ENCODE results near the gene PATJ. TPM values are rescaled to one million over a fixed set of nuclear protein-coding genes. Genes with fewer than 3 reads are reported as not detected.

PATJ gene
- polyA plus RNA-seq, 1 of the 3 experiments (the other 2 are of a cell fraction), result 3.0 TPM

DNA sequence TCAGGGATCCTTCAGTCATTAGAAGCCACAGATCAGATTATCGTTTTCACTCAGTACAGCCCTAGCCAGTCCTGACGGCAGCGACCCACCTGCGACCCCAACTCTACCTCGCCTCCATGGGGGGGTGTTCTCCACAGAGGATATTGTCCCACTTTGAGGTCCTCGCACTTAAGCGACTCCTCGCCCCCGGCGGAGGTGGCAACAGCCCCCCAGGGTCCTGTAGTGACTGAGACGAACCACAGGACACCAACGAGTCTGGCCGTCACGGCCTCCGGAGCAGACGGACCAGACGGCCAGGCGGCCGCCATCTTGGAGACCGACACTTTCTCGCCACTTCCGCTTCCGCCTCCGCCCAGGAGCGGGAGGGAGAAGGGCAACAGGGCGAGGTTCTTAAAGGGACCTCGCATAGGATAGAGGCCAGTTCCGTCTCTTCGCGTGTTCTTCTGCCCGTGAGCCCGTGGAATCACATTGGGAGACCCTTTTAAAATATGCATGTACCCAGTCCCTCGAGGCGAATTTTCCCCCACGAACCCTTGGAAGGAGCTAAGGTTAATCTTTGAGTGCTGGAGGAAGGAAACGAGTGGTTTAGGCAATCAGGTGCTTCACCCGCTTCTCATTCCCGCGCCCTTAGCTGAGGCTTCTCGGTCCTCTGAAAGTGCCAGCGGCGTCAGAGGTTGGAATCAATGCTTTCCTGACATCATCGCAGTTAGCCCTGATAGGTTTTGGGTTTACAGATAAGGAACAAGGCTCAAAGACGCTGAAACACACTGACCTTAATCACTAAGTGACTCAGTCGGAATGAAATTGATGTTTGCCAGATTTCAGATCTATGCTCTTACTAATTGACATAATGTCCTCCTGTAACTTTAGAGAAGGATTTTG lies 17.2 kb upstream of the PATJ start, which contains the start of gene TM2D1 (continued):
- TF ChIP-seq MEF2A (IDR thresholded peaks at IDR 0.05; ENCODE audit: borderline replicate concordance, low read depth) (no peak; the same call in 1 of the 2 replicates), SIN3A (IDR thresholded peaks at IDR 0.05; ENCODE audit: borderline replicate concordance, low read depth, low read length) (peak; percentile 65; the same call in 1 of the 2 replicates), SMC3 (IDR thresholded peaks at IDR 0.05; ENCODE audit: low read depth, low read length) (no peak), RFX5 (IDR thresholded peaks at IDR 0.05; ENCODE audit: low read length) (no peak), FOSL2 (IDR thresholded peaks at IDR 0.05; ENCODE audit: borderline replicate concordance, low read depth) (peak; percentile 9; the same call in 1 of the 2 replicates), NRF1 (IDR thresholded peaks at IDR 0.05; ENCODE audit: low read depth, low read length) (no peak), EP300 (IDR thresholded peaks at IDR 0.05; ENCODE audit: borderline replicate concordance in 1 of 2, low read depth in 1 of 2, low read length in 1 of 2) (peak in 1 of 2 experiments; percentile 19; a peak in 1 of 4 replicates), FOXJ3 (CRISPR knock-in tag; IDR thresholded peaks at IDR 0.05) (0 out of 2 replicates have a peak, but pooled peaks have one; percentile 39), ELF1 (IDR thresholded peaks at IDR 0.05) (peak; percentile 96), RAD21 (IDR thresholded peaks at IDR 0.05; ENCODE audit: low read length) (no peak; the same call in 1 of the 2 replicates), RXRA (IDR thresholded peaks at IDR 0.05; ENCODE audit: borderline replicate concordance, low read depth) (no peak), POLR2AphosphoS5 (IDR thresholded peaks at IDR 0.05; ENCODE audit: low read depth, low read length) (peak; percentile 96), MXI1 (IDR thresholded peaks at IDR 0.05; ENCODE audit: low read depth, low read length) (peak; percentile 80), TCF12 (IDR thresholded peaks at IDR 0.05) (peak; percentile 53)
- TF ChIP-seq, protein P1, sequence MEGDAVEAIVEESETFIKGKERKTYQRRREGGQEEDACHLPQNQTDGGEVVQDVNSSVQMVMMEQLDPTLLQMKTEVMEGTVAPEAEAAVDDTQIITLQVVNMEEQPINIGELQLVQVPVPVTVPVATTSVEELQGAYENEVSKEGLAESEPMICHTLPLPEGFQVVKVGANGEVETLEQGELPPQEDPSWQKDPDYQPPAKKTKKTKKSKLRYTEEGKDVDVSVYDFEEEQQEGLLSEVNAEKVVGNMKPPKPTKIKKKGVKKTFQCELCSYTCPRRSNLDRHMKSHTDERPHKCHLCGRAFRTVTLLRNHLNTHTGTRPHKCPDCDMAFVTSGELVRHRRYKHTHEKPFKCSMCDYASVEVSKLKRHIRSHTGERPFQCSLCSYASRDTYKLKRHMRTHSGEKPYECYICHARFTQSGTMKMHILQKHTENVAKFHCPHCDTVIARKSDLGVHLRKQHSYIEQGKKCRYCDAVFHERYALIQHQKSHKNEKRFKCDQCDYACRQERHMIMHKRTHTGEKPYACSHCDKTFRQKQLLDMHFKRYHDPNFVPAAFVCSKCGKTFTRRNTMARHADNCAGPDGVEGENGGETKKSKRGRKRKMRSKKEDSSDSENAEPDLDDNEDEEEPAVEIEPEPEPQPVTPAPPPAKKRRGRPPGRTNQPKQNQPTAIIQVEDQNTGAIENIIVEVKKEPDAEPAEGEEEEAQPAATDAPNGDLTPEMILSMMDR (IDR thresholded peaks at IDR 0.05), result no peak
- TF ChIP-seq, protein P2, sequence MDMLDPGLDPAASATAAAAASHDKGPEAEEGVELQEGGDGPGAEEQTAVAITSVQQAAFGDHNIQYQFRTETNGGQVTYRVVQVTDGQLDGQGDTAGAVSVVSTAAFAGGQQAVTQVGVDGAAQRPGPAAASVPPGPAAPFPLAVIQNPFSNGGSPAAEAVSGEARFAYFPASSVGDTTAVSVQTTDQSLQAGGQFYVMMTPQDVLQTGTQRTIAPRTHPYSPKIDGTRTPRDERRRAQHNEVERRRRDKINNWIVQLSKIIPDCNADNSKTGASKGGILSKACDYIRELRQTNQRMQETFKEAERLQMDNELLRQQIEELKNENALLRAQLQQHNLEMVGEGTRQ (IDR thresholded peaks at IDR 0.05; ENCODE audit: borderline replicate concordance, low read depth, low read length), result no peak
- TF ChIP-seq, protein P3, sequence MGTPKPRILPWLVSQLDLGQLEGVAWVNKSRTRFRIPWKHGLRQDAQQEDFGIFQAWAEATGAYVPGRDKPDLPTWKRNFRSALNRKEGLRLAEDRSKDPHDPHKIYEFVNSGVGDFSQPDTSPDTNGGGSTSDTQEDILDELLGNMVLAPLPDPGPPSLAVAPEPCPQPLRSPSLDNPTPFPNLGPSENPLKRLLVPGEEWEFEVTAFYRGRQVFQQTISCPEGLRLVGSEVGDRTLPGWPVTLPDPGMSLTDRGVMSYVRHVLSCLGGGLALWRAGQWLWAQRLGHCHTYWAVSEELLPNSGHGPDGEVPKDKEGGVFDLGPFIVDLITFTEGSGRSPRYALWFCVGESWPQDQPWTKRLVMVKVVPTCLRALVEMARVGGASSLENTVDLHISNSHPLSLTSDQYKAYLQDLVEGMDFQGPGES (IDR thresholded peaks at IDR 0.05; ENCODE audit: low read depth, low read length), result no peak
- TF ChIP-seq, protein P4, sequence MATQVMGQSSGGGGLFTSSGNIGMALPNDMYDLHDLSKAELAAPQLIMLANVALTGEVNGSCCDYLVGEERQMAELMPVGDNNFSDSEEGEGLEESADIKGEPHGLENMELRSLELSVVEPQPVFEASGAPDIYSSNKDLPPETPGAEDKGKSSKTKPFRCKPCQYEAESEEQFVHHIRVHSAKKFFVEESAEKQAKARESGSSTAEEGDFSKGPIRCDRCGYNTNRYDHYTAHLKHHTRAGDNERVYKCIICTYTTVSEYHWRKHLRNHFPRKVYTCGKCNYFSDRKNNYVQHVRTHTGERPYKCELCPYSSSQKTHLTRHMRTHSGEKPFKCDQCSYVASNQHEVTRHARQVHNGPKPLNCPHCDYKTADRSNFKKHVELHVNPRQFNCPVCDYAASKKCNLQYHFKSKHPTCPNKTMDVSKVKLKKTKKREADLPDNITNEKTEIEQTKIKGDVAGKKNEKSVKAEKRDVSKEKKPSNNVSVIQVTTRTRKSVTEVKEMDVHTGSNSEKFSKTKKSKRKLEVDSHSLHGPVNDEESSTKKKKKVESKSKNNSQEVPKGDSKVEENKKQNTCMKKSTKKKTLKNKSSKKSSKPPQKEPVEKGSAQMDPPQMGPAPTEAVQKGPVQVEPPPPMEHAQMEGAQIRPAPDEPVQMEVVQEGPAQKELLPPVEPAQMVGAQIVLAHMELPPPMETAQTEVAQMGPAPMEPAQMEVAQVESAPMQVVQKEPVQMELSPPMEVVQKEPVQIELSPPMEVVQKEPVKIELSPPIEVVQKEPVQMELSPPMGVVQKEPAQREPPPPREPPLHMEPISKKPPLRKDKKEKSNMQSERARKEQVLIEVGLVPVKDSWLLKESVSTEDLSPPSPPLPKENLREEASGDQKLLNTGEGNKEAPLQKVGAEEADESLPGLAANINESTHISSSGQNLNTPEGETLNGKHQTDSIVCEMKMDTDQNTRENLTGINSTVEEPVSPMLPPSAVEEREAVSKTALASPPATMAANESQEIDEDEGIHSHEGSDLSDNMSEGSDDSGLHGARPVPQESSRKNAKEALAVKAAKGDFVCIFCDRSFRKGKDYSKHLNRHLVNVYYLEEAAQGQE (IDR thresholded peaks at IDR 0.05; ENCODE audit: low read depth, low read length), result peak; percentile 51; the same call in 1 of the 2 replicates

Measured in SK-N-SH (cell line).